Measurements from ENCODE around the gene ZNF282.

ZNF282 gene

GRCh38 chr7:149175150-149175549 lies 20.2 kb upstream of the ZNF282 start:
- no peak overlapping the region for H3K4me3 ChIP-seq (ENCODE audit: low read depth, low read length)
- no peak for TF ChIP-seq CTCF (IDR thresholded peaks at IDR 0.05; ENCODE audit: low read depth, low read length, missing control alignments)
- no peak for DNase-seq (ENCODE audit: low read depth)

DNA sequence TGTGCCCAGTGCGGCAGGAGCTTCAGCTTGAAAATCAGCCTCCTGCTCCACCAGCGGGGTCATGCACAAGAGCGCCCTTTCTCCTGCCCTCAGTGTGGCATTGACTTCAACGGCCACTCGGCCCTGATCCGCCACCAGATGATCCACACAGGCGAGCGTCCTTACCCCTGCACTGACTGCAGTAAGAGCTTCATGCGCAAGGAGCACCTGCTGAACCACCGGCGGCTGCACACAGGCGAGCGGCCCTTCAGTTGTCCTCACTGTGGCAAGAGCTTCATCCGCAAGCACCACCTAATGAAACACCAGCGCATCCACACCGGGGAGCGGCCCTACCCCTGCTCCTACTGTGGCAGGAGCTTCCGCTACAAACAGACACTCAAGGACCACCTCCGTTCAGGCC lies 16.1 kb upstream of the ZNF282 start:
- H3K4me3 ChIP-seq (ENCODE audit: low read depth, low read length): no peak overlapping the region
- no peak for DNase-seq (ENCODE audit: low read depth)
- TF ChIP-seq CTCF (IDR thresholded peaks at IDR 0.05; ENCODE audit: low read depth, low read length, missing control alignments): no peak

DNA sequence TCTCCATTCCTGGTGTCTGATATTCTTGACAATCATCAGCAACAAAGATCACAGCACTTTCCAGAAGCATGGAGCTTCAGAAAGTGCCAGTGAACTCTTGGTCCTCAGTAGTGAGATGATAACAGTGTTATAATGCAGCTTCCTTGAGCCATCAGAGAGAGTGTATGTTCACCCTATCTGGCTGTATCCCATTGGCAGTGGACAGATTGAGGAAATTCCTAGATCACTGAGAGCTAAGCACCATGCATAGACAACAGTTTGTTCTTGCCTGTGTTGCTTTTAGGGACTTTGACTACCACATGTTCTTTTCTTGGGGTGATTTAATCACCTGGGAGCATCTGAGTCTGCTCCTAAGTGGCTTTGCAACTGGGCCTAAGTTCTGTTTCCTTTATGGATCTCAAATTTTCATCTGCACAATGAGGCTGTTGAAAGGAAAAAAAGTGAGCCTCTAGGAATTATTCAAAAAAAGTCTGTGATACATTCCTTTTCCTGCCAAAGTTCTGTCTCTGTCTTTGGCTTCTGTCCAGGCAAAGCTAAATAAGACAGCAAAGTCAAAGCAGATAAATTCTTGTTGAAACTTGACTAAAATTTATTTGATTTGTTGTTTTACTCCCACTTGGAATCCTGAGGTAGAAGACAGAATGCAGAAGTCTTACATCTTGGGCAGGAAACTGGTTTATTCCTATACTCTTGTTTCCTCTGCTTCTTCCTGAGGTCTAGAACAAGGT lies 14.5 kb upstream of the ZNF282 start:
- no peak overlapping the region for H3K4me3 ChIP-seq (ENCODE audit: low read depth, low read length)
- no peak for TF ChIP-seq CTCF (IDR thresholded peaks at IDR 0.05; ENCODE audit: low read depth, low read length, missing control alignments)
- no peak for DNase-seq (ENCODE audit: low read depth)

DNA sequence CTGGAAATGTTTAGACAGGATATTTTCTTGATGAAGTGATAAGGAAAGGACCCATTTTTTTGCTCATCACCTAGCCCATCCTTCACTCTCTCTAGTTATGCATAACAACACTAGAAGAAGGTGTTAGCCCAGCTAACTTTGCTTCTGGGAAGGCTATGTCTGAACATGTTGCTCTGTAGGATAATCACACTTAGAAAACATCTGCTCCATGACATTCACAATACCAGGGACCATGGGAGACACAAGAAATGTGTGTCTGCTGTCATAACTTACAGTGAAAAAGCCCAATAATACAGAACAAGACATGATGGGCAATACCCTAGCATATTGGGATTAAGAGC lies 13.9 kb upstream of the ZNF282 start:
- H3K4me3 ChIP-seq (ENCODE audit: low read depth, low read length): no peak overlapping the region
- no peak for DNase-seq (ENCODE audit: low read depth)
- TF ChIP-seq CTCF (IDR thresholded peaks at IDR 0.05; ENCODE audit: low read depth, low read length, missing control alignments): no peak

- H3K4me3 ChIP-seq (ENCODE audit: low read depth, low read length): no peak overlapping the region
- TF ChIP-seq CTCF (IDR thresholded peaks at IDR 0.05; ENCODE audit: low read depth, low read length, missing control alignments): no peak
- no peak for DNase-seq (ENCODE audit: low read depth)
Observed at GRCh38 chr7:149184274-149184673, 11.1 kb upstream of the ZNF282 start.

- no peak for TF ChIP-seq CTCF (IDR thresholded peaks at IDR 0.05; ENCODE audit: low read depth, low read length, missing control alignments)
Observed at GRCh38 chr7:149188213-149188612, 7.1 kb upstream of the ZNF282 start.

GRCh38 chr7:149188637-149189259 lies 6.6 kb upstream of the ZNF282 start:
- H3K4me3 ChIP-seq (ENCODE audit: low read depth, low read length): no peak overlapping the region
- TF ChIP-seq CTCF (IDR thresholded peaks at IDR 0.05; ENCODE audit: low read depth, low read length, missing control alignments): no peak
- no peak for DNase-seq (ENCODE audit: low read depth)

More at GRCh38 chr7:149188213-149188612, 7.1 kb upstream of the ZNF282 start:
- DNase-seq (ENCODE audit: low read depth): no peak
- no peak overlapping the region for H3K4me3 ChIP-seq (ENCODE audit: low read depth, low read length)

All from GM12864 (cell line).